Duodenal mucosa (tissue), 2 donors: ENCODE results near the gene FBLN2.
"Not testable (repeated sequence)": the region's sequence is repeated elsewhere in the genome, so short reads cannot be mapped to it uniquely, and the experiment has no call there.

ENCODE experiments used
- H3K27ac ChIP-seq: one replicate; pipeline ENCODE4 v1.7.0; 2013; ENCODE audit warnings: low read depth, low read length
- H3K27me3 ChIP-seq, 2 donors: one replicate each; pipeline ENCODE4 v1.7.0; 2013; ENCODE audit warnings: low read length in 2 of 2, control low read depth in 1 of 2; ENCODE audit not compliant: insufficient read depth in 2 of 2, control insufficient read depth in 1 of 2
- H3K36me3 ChIP-seq, 2 donors: one replicate each; pipeline ENCODE4 v1.7.0; 2013; ENCODE audit warnings: low read length in 2 of 2, control low read depth in 1 of 2; ENCODE audit not compliant: insufficient read depth in 2 of 2, control insufficient read depth in 1 of 2
- H3K4me1 ChIP-seq, 2 donors: one replicate each; pipeline ENCODE4 v1.7.0; 2013; ENCODE audit warnings: low read length in 2 of 2, control low read depth in 1 of 2; ENCODE audit not compliant: insufficient read depth in 2 of 2, control insufficient read depth in 1 of 2
- H3K4me3 ChIP-seq, 2 donors: one replicate each; pipeline ENCODE4 v1.7.0; 2013; ENCODE audit warnings: low read length in 2 of 2, low read depth in 1 of 2
- H3K9ac ChIP-seq, 2 donors: one replicate each; pipeline ENCODE4 v1.7.0; 2013; ENCODE audit warnings: low read length in 2 of 2, low read depth in 1 of 2
- H3K9me3 ChIP-seq, 2 donors: one replicate each; pipeline ENCODE4 v1.7.0; 2013; ENCODE audit warnings: low read length in 2 of 2, control low read depth in 1 of 2; ENCODE audit not compliant: control insufficient read depth in 1 of 2

FBLN2 gene

DNA sequence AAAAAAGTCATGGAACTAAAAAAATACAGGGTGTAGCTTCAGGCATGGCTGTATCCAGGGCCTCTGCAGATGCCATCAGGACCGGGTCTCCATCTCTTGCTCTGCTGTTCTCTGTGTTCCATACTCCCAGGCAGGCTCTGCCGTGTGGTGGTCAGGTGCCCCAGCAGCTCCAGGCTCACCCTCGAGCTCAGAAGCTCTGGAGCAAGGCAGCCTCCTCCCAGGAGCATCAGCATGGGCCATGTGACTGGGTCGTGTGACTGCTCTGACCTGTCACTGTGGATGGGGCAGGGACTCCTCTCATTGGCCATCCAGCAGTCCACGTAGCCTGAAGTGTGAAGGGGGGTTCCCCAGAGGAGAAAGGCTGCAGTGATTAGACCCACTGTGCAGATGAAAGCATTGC, 8.5 kb downstream of the FBLN2 start:
- H3K36me3 ChIP-seq: no peaks in the 10 kb centered on the region
- H3K27me3 ChIP-seq: peaks cover 0 to 4% of the 10 kb centered on the region in 2 donors
- H3K4me3 ChIP-seq: no peak overlapping the region
- no peak overlapping the region for H3K27ac ChIP-seq
- H3K4me1 ChIP-seq: no peaks in the 10 kb centered on the region
- H3K9ac ChIP-seq: no peak overlapping the region
- no peaks in the 10 kb centered on the region for H3K9me3 ChIP-seq

DNA sequence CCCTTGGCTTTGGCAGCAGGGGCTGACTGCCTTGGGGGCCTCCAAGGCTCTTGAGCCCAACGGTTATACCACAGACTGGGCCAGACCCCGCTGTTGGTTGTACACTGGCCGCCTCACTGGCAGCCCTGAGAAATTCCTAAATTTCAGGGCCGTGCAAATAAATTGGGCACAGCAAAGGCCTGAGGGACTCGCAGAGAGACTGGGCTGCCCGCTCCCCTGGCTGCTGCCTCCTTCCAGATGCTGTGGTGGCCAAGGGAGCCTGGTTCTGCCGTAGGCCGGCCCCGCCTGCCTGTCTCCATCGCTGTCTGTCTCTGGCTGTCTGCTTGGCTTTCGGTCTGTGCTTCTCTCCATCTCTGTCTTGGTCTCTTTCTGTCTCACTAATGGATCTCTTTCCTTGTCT, 9.0 kb downstream of the FBLN2 start:
- no peak overlapping the region for H3K4me3 ChIP-seq
- no peak overlapping the region for H3K9ac ChIP-seq
- no peaks in the 10 kb centered on the region for H3K36me3 ChIP-seq
- H3K9me3 ChIP-seq: no peaks in the 10 kb centered on the region
- H3K27ac ChIP-seq: no peak overlapping the region
- peaks cover 0 to 4% of the 10 kb centered on the region in 2 donors for H3K27me3 ChIP-seq
- no peaks in the 10 kb centered on the region for H3K4me1 ChIP-seq

DNA sequence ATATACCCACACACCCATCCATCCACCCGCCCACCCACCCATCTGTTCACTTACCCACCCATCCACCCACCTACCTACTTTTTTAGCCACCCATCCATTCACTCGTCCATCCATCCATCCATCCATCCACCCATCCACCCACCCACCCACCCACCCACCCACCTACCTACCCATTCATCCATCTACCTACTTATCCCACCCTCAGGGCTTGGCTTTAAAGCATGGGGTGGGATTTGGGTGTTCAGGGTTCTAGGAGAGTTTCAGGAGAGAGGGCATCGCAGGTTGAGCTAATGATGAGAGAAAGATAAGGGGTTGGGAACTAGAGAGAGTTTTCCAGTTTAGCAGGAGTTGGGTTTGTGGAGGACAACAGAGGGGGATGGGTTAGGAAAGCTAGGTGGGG, 9.7 kb downstream of the FBLN2 start:
- Histone ChIP-seq H3K27ac (no peak overlapping the region), H3K9me3 (no peaks in the 10 kb centered on the region), H3K4me3 (no peak overlapping the region), H3K36me3 (no peaks in the 10 kb centered on the region), H3K27me3 (peaks cover 0 to 4% of the 10 kb centered on the region in 2 donors), H3K9ac (no peak overlapping the region), H3K4me1 (no peaks in the 10 kb centered on the region)

- Histone ChIP-seq H3K4me1 (no peaks in the 10 kb centered on the region), H3K4me3 (no peak overlapping the region), H3K27me3 (peaks cover 0 to 4% of the 10 kb centered on the region in 2 donors), H3K27ac (no peak overlapping the region), H3K36me3 (no peaks in the 10 kb centered on the region), H3K9me3 (no peaks in the 10 kb centered on the region), H3K9ac (no peak overlapping the region)
Measured at GRCh38 chr3:13559764-13560525, 11.0 kb downstream of the FBLN2 start.

- H3K27me3 ChIP-seq: peaks cover 0 to 4% of the 10 kb centered on the region in 2 donors
- H3K36me3 ChIP-seq: no peaks in the 10 kb centered on the region
- no peaks in the 10 kb centered on the region for H3K9me3 ChIP-seq
- H3K27ac ChIP-seq: no peak overlapping the region
- H3K4me1 ChIP-seq: no peaks in the 10 kb centered on the region
- H3K4me3 ChIP-seq: no peak overlapping the region
- no peak overlapping the region for H3K9ac ChIP-seq
Measured at GRCh38 chr3:13561376-13561775, 12.5 kb downstream of the FBLN2 start.

- Histone ChIP-seq H3K27ac (no peak overlapping the region), H3K4me3 (no peak overlapping the region), H3K36me3 (no peaks in the 10 kb centered on the region), H3K27me3 (peaks cover 0 to 4% of the 10 kb centered on the region in 2 donors), H3K4me1 (no peaks in the 10 kb centered on the region), H3K9ac (no peak overlapping the region), H3K9me3 (no peaks in the 10 kb centered on the region)
Measured at GRCh38 chr3:13561967-13562366, 13.0 kb downstream of the FBLN2 start.

GRCh38 chr3:13562421-13562820, 13.5 kb downstream of the FBLN2 start:
- not testable (repeated sequence) for H3K27ac ChIP-seq, H3K4me1 ChIP-seq, H3K27me3 ChIP-seq, H3K36me3 ChIP-seq, H3K9ac ChIP-seq, H3K9me3 ChIP-seq, H3K4me3 ChIP-seq

DNA sequence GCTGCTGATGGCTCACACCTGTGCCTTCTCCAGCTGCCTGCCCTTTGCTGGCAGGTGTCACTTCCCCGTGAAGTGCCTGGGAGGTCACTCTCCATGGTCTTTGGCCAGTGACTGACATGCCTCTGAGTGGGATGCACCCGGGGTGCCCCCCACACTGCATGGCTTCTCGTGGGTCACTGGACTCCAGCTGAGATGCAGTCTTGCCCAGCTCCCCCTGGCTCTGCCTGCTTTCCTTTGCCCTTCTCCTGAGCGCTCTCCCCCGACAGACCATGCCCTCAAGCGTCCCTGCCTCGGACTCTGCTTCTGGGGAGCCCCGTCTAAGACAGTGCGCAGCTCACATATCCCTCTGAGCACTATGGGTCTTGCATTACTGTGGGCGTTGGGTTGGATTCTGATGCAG, 14.4 kb downstream of the FBLN2 start:
- Histone ChIP-seq H3K27ac (no peak overlapping the region), H3K27me3 (peaks cover 0 to 4% of the 10 kb centered on the region in 2 donors), H3K9me3 (no peaks in the 10 kb centered on the region), H3K9ac (no peak overlapping the region), H3K4me1 (no peaks in the 10 kb centered on the region), H3K4me3 (no peak overlapping the region), H3K36me3 (no peaks in the 10 kb centered on the region)

DNA sequence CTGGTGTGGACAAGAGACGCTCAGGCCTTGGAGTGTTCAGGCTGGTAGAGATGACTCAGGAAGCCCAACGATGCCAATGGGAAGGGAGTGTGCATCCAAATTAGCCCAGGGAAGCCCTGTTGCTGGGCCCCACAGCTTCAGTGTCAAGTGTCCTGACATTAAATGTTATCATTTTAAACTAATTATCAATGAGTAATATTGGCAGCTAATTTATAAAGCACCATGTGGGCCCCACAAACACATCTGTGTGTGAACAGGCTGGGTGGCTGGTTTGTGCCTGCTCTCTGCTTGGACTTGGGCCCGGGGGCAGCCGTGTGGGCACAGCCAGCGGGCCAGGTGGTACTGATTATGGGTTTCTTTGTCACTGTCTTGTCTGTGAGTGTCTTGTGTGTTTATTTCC, 15.0 kb downstream of the FBLN2 start:
- H3K27me3 ChIP-seq: peaks cover 0 to 4% of the 10 kb centered on the region in 2 donors
- no peaks in the 10 kb centered on the region for H3K9me3 ChIP-seq
- H3K4me1 ChIP-seq: no peaks in the 10 kb centered on the region
- H3K9ac ChIP-seq: no peak overlapping the region
- no peak overlapping the region for H3K27ac ChIP-seq
- H3K4me3 ChIP-seq: no peak overlapping the region
- H3K36me3 ChIP-seq: no peaks in the 10 kb centered on the region

GRCh38 chr3:13564751-13565560, 16.0 kb downstream of the FBLN2 start:
- Histone ChIP-seq H3K4me3 (no peak overlapping the region), H3K9me3 (no peaks in the 10 kb centered on the region), H3K36me3 (no peaks in the 10 kb centered on the region), H3K27me3 (peaks cover 0 to 4% of the 10 kb centered on the region in 2 donors), H3K9ac (no peak overlapping the region), H3K4me1 (no peaks in the 10 kb centered on the region), H3K27ac (no peak overlapping the region)
